ENCODE measurements around the gene SRMS.

Gene SRMS

GRCh38 chr20:63497946-63498935 lies 49.3 kb downstream of the SRMS start:
- H3K4me3 ChIP-seq (IDR thresholded peaks at IDR 0.05; ENCODE audit: insufficient read depth, low read depth, low read length): no peak overlapping the region
- H3K79me2 ChIP-seq (ENCODE audit: insufficient read depth, low read depth): no peaks in the 10 kb centered on the region
- H4K20me1 ChIP-seq (ENCODE audit: insufficient read depth): no peaks in the 10 kb centered on the region
- H3K27ac ChIP-seq: no peak overlapping the region
- H3K27me3 ChIP-seq (ENCODE audit: insufficient read depth, low read depth): peaks cover 80% of the 10 kb centered on the region
- H3K4me1 ChIP-seq (ENCODE audit: low read depth, poor library complexity, severe bottlenecking): peaks cover 3% of the 10 kb centered on the region
- TF ChIP-seq CTCF (conservative IDR thresholded peaks at IDR 0.05; ENCODE audit: low read depth, low read length): no peak
- no peaks in the 10 kb centered on the region for H3K36me3 ChIP-seq (ENCODE audit: insufficient read depth)
- H3K4me2 ChIP-seq: no peak overlapping the region
- no peak overlapping the region for H2AFZ ChIP-seq (ENCODE audit: low read depth)
- H3K9ac ChIP-seq: no peak overlapping the region

DNA sequence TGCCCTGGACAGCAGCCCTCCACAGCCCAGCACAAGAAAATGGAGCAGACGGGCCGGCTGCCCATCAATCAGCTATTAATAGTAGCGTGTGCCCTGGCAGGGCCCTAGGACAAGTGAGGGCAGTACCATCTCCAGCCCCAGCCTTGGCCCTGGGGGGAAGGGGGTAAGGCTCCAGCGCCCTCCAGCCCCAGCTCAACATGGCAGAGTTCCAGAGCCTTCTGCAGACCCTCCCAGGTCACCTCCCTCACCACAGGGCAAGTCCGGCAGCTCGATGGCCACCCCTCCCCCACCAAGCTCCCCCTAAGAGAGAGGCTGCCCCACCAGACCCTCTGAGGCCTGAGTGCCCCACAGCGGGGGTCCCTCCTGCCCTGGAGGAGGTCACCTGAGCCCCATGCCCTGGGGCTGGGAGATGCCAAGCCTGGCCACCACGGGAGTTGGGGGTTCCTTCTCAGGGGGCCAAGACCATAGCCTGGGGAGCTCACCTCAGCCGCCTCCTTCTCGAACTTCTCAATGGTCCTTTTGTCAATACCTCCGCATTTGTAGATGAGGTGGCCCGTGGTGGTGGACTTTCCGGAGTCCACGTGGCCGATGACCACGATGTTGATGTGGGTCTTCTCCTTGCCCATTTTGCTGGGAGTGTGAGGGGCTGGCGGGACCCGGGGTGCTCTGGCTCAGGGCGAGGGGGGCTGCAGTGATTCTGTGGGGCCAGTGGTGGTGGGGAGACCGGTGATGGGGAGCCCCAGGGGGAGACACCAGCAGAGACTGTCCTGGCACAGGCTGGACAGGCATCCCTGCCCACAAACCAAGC lies 50.2 kb downstream of the SRMS start:
- H3K9ac ChIP-seq: no peak overlapping the region

DNA sequence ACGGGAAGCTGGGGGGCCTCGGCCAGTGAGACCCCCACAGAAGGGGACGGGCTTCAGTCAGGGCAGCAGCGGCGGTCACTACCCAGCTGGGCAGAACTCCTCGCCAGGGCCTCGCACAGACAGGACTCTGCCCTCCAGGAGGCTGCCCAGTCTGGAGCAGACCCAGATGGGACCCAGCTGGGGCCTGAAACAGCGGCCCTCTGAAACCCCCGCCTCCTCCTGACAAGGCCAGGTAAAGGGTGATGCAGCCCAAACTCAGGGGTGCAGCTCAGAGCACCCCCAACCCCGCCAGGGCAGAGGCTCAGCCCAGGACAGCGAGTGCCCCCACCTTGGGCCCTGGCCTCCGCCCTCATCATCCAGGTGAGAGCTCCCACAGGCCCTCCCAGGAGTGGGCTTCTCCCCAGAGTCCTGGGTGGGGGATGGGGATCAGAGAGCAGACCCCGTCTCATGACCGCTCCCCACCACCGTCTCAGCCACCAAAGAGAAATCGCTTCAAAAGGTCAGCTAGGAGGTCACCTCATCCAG lies 50.9 kb downstream of the SRMS start:
- Histone ChIP-seq H3K36me3 (ENCODE audit: insufficient read depth) (no peaks in the 10 kb centered on the region), H4K20me1 (ENCODE audit: insufficient read depth) (no peaks in the 10 kb centered on the region), H3K4me3 (IDR thresholded peaks at IDR 0.05; ENCODE audit: insufficient read depth, low read depth, low read length) (no peak overlapping the region), H3K4me1 (ENCODE audit: low read depth, poor library complexity, severe bottlenecking) (no peaks in the 10 kb centered on the region), H2AFZ (ENCODE audit: low read depth) (no peak overlapping the region), H3K79me2 (ENCODE audit: insufficient read depth, low read depth) (no peaks in the 10 kb centered on the region), H3K4me2 (peak overlapping the region; percentile 34; the same call in 1 of the 2 replicates), H3K9ac (no peak overlapping the region), H3K27me3 (ENCODE audit: insufficient read depth, low read depth) (peaks cover 69% of the 10 kb centered on the region), H3K27ac (no peak overlapping the region)
- TF ChIP-seq CTCF (conservative IDR thresholded peaks at IDR 0.05; ENCODE audit: low read depth, low read length): no peak

More for the DNA sequence above, 50.2 kb downstream of the SRMS start:
- Histone ChIP-seq H3K27me3 (ENCODE audit: insufficient read depth, low read depth) (peaks cover 73% of the 10 kb centered on the region), H3K4me2 (no peak overlapping the region), H3K4me1 (ENCODE audit: low read depth, poor library complexity, severe bottlenecking) (peaks cover 3% of the 10 kb centered on the region), H3K79me2 (ENCODE audit: insufficient read depth, low read depth) (no peaks in the 10 kb centered on the region), H3K36me3 (ENCODE audit: insufficient read depth) (no peaks in the 10 kb centered on the region), H3K27ac (no peak overlapping the region), H4K20me1 (ENCODE audit: insufficient read depth) (no peaks in the 10 kb centered on the region), H3K4me3 (IDR thresholded peaks at IDR 0.05; ENCODE audit: insufficient read depth, low read depth, low read length) (no peak overlapping the region), H2AFZ (ENCODE audit: low read depth) (no peak overlapping the region)
- TF ChIP-seq CTCF (conservative IDR thresholded peaks at IDR 0.05; ENCODE audit: low read depth, low read length): no peak

DNA sequence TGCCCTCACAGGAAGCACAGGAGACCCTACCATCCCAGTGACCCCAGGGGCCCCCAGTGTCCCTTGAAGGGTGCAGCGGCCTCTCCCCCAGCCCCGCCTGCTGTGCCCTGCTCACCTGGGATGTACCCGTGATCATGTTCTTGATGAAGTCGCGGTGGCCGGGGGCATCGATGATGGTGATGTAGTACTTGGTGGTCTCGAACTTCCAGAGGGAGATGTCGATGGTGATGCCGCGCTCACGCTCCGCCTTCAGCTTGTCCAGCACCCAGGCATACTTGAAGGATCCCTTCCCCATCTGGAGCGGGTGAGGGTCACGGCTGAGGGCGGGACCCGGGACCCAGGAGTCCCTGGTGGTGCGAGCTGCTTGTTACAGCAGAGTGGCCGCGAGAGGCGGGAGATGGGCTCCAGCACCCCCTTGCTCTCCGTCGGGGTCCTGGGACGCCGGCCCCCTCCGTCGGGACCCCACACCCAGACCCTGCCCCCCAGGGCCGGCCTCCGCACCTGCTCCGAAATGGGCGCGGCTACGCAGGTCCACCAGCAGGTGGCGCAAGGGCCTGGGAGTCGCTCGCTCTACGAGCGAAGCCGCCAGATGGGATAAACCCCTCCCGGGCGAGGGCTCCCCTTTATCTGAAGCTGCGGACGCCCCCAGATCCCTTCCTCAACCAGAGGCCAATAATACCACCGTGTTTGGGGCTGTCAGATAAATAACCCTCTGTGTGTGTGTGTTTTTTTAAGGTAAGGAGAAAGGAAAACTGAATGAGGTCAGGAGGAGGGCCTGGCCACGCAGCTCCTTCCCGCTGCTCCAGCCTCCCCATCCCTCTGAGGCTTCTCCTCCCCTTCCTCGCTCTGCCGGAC lies 51.6 kb downstream of the SRMS start:
- no peak overlapping the region for H3K27ac ChIP-seq
- no peak overlapping the region for H3K4me3 ChIP-seq (IDR thresholded peaks at IDR 0.05; ENCODE audit: insufficient read depth, low read depth, low read length)
- H3K4me2 ChIP-seq: peak overlapping the region; percentile 34; the same call in 1 of the 2 replicates
- no peaks in the 10 kb centered on the region for H3K4me1 ChIP-seq (ENCODE audit: low read depth, poor library complexity, severe bottlenecking)
- peaks cover 67% of the 10 kb centered on the region for H3K27me3 ChIP-seq (ENCODE audit: insufficient read depth, low read depth)
- no peaks in the 10 kb centered on the region for H3K36me3 ChIP-seq (ENCODE audit: insufficient read depth)
- no peak overlapping the region for H3K9ac ChIP-seq
- H3K79me2 ChIP-seq (ENCODE audit: insufficient read depth, low read depth): no peaks in the 10 kb centered on the region
- no peak overlapping the region for H2AFZ ChIP-seq (ENCODE audit: low read depth)
- TF ChIP-seq CTCF (conservative IDR thresholded peaks at IDR 0.05; ENCODE audit: low read depth, low read length): peak; percentile 94
- H4K20me1 ChIP-seq (ENCODE audit: insufficient read depth): no peaks in the 10 kb centered on the region

Data from KMS-11 (cell line).